WTC11 (cell line): ENCODE measurements around the gene LMOD3.

Experiments
- ATF3 ChIP-seq: sonication (generic); formaldehyde crosslinking; conservative IDR thresholded peaks from 2 replicates; pipeline ENCODE4 v1.8.1; 2022; ENCODE audit warnings: mild to moderate bottlenecking, missing genetic modification reagents
- SOX15 ChIP-seq: fragments of 250-450 bp; sonication (Bioruptor Pico); IDR thresholded peaks from 2 replicates; pipeline ENCODE4 v1.9.0; 2021; ENCODE audit warnings: mild to moderate bottlenecking
- TF ChIP-seq, protein P1 (sequence below): fragments of 200-600 bp; IDR thresholded peaks from 2 replicates; pipeline ENCODE4 v1.8.0; 2022; ENCODE audit warnings: antibody characterized with exemption

DNA sequence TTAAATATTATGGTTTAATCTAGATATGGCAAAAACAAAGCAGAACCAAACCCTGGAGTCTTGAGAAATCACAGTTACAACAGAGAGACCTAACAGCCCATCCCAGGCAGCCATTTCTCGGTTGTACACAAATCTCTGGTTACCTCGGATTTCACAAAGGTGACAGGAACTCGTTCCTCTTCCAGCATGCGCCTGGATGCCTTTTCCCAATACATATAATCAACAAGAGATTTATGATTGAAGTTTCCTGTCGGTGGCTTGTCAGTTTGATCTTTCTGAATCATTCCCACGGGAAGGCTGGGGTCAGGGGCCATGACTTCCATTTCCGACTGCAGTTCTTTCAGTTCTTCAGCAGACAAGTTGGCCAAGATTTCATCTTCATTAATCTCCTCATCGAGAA lies 445 bp downstream of the LMOD3 start:
- TF ChIP-seq, protein P1, sequence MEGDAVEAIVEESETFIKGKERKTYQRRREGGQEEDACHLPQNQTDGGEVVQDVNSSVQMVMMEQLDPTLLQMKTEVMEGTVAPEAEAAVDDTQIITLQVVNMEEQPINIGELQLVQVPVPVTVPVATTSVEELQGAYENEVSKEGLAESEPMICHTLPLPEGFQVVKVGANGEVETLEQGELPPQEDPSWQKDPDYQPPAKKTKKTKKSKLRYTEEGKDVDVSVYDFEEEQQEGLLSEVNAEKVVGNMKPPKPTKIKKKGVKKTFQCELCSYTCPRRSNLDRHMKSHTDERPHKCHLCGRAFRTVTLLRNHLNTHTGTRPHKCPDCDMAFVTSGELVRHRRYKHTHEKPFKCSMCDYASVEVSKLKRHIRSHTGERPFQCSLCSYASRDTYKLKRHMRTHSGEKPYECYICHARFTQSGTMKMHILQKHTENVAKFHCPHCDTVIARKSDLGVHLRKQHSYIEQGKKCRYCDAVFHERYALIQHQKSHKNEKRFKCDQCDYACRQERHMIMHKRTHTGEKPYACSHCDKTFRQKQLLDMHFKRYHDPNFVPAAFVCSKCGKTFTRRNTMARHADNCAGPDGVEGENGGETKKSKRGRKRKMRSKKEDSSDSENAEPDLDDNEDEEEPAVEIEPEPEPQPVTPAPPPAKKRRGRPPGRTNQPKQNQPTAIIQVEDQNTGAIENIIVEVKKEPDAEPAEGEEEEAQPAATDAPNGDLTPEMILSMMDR = no peak
- no peak for TF ChIP-seq ATF3 (CRISPR knock-in tag)
- no peak for TF ChIP-seq SOX15 (CRISPR knock-in tag)
